22Rv1 (cell line): ENCODE measurements around the gene CTSH.

Experiments used
- H3K27ac ChIP-seq: fragments of 450-650 bp; 2 replicates; pipeline ENCODE4 v1.5.1; 2017
- CTCF ChIP-seq: fragments of 450-650 bp; IDR thresholded peaks from 2 replicates; pipeline ENCODE4 v1.5.1; 2017; ENCODE audit warnings: mild to moderate bottlenecking
- ZFX ChIP-seq: fragments of 450-650 bp; IDR thresholded peaks from 2 replicates; pipeline ENCODE4 v1.6.1; 2017; ENCODE audit warnings: antibody characterized with exemption, borderline replicate concordance

Gene CTSH

GRCh38 chr15:78977091-78977571 lies 32.3 kb upstream of the CTSH start:
- no peak for TF ChIP-seq CTCF
- no peak for TF ChIP-seq ZFX
- H3K27ac ChIP-seq: no peak overlapping the region

GRCh38 chr15:78976691-78977090 lies 31.8 kb upstream of the CTSH start:
- H3K27ac ChIP-seq: no peak overlapping the region
- TF ChIP-seq ZFX (no peak), CTCF (no peak)

- no peak overlapping the region for H3K27ac ChIP-seq
- TF ChIP-seq CTCF (no peak), ZFX (no peak)
These were observed 29.5 kb upstream of the CTSH start for GRCh38 chr15:78974272-78974918.

- no peak overlapping the region for H3K27ac ChIP-seq
- TF ChIP-seq CTCF: no peak
- no peak for TF ChIP-seq ZFX
These were observed 25.0 kb upstream of the CTSH start for GRCh38 chr15:78969687-78970349.

- H3K27ac ChIP-seq: no peak overlapping the region
- TF ChIP-seq CTCF (no peak), ZFX (no peak)
These were observed 23.9 kb upstream of the CTSH start for GRCh38 chr15:78968539-78969271.

- H3K27ac ChIP-seq: no peak overlapping the region
- TF ChIP-seq ZFX (no peak), CTCF (no peak)
These were observed 23.3 kb upstream of the CTSH start for GRCh38 chr15:78968114-78968513.

GRCh38 chr15:78960308-78960707 lies 15.5 kb upstream of the CTSH start:
- H3K27ac ChIP-seq: no peak overlapping the region
- TF ChIP-seq CTCF: no peak
- TF ChIP-seq ZFX: no peak
